Sigmoid colon (tissue), 7 donors: ENCODE results near the gene LRRC7. TPM values are rescaled to one million over a fixed set of nuclear protein-coding genes. Genes with fewer than 3 reads are reported as not detected.

Source experiments
- DNase-seq: peaks from one replicate; pipeline ENCODE4 v3.0.0-alpha.2; 2019
- H3K27ac ChIP-seq, 4 donors: fragments of 200-600 bp; sonication (generic); one replicate each; pipeline ENCODE4 v1.5.1; 2016 to 2019; ENCODE audit warnings: mild to moderate bottlenecking in 1 of 4
- H3K27me3 ChIP-seq, 3 donors: fragments of 200-600 bp; sonication (generic); one replicate each; pipeline ENCODE4 v1.5.1; 2019; ENCODE audit warnings: mild to moderate bottlenecking in 1 of 3
- H3K36me3 ChIP-seq, 4 donors: fragments of 200-600 bp; sonication (generic); one replicate each; pipeline ENCODE4 v1.5.1; 2016 to 2019
- H3K4me1 ChIP-seq, 4 donors: fragments of 200-600 bp; sonication (generic); one replicate each; pipeline ENCODE4 v1.5.1; 2017 to 2019
- H3K4me3 ChIP-seq, 4 donors: fragments of 200-600 bp; sonication (generic); one replicate each; pipeline ENCODE4 v1.5.1; 2017 to 2019; ENCODE audit warnings: mild to moderate bottlenecking in 2 of 4, moderate library complexity in 1 of 4
- H3K9me3 ChIP-seq, 4 donors: fragments of 200-600 bp in 3 of 4; sonication (generic) in 3 of 4; one replicate each; pipeline versions ENCODE4 v1.5.1 to v1.6.1; 2013 to 2019
- EP300 ChIP-seq, 4 donors: sonication (generic); formaldehyde crosslinking; IDR thresholded peaks; one replicate each; pipeline ENCODE4 v1.6.1; 2017; ENCODE audit warnings: antibody characterized with exemption in 4 of 4
- POLR2A ChIP-seq, 2 donors: fragments of 450-650 bp; IDR thresholded peaks; one replicate each; pipeline ENCODE4 v1.6.1; 2016; ENCODE audit warnings: antibody characterized with exemption in 2 of 2, mild to moderate bottlenecking in 2 of 2, moderate library complexity in 2 of 2
- POLR2AphosphoS5 ChIP-seq, 4 donors: sonication (generic); formaldehyde crosslinking; IDR thresholded peaks; one replicate each; pipeline ENCODE4 v1.6.1; 2017; ENCODE audit warnings: antibody characterized with exemption in 4 of 4
- WGBS, 2 donors: extraction: QIAGEN DNeasy Blood & Tissue Kit; methylation state at CpG; one replicate each; pipeline ENCODE4 v1.1.7; 2013; 5-methylcytosine and 5-hydroxymethylcytosine counted together
- intact Hi-C: fragments of 100-400 bp; cut with DNase I; formaldehyde crosslinking; loops from one replicate; pipeline ENCODE4 v1.15.1; 2023
- polyA plus RNA-seq, 3 donors: library from polyadenylated mRNA; stranded (reverse); fragments of 200-250 nt; gene quantifications; one replicate each; pipeline ENCODE4 v1.2.3, GENCODE V29; 2013
- total RNA-seq, 4 donors: library from RNA; depleted of rRNA; stranded (reverse); fragments of >200 nt; gene quantifications; one replicate each; pipeline ENCODE4 v1.1.0, GENCODE V29; 2016
- TF ChIP-seq, protein P1 (sequence below), 4 experiments: fragments of 450-650 bp in 3 of 4; fragments of 200-600 bp in 1 of 4; IDR thresholded peaks; one replicate each; pipeline ENCODE4 v1.5.1; 2016 to 2019; ENCODE audit warnings: antibody characterized with exemption in 4 of 4, mild to moderate bottlenecking in 3 of 4, moderate library complexity in 2 of 4
- donor health status: healthy with polysubstance abuse.
- donor health status: Bipolar disorder and iron deficiency.
- donor health status: healthy.

Gene LRRC7
- total and polyA plus RNA-seq, 7 donors = 0.16 to 1.9 (median 0.41) TPM; not detected in 2

DNA sequence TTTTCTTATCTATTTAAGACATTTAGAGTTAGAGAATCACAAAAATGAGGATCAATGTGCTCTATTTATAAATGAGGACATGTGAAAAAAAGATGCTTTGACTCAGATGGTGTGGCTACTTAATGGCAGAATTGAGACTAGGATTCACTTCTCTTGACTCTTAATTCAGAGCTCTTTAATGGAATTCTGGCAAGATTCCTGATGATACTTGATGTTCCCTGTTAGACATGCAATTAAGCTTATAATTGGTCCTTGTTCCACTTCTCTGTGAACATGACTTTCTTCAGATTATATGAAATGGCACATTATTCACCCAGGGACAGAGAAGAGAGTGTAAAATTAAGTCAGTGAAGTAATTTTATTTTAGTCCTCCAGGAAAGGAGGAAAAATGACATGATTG lies 165.3 kb downstream of the LRRC7 start:
- H3K4me1 ChIP-seq = no peaks in the 10 kb centered on the region
- no peak overlapping the region for H3K4me3 ChIP-seq
- intact Hi-C loops = loop anchor here (10.0 kb wide), 1 partner anchor 1268 kb away; no protein-coding TSS in a partner anchor
- no peaks in the 10 kb centered on the region for H3K9me3 ChIP-seq
- no peak for DNase-seq
- TF ChIP-seq POLR2AphosphoS5 (IDR thresholded peaks at IDR 0.05) = no peak
- TF ChIP-seq POLR2A (IDR thresholded peaks at IDR 0.05) = no peak
- no peak for TF ChIP-seq EP300 (IDR thresholded peaks at IDR 0.05)
- TF ChIP-seq, protein P1, sequence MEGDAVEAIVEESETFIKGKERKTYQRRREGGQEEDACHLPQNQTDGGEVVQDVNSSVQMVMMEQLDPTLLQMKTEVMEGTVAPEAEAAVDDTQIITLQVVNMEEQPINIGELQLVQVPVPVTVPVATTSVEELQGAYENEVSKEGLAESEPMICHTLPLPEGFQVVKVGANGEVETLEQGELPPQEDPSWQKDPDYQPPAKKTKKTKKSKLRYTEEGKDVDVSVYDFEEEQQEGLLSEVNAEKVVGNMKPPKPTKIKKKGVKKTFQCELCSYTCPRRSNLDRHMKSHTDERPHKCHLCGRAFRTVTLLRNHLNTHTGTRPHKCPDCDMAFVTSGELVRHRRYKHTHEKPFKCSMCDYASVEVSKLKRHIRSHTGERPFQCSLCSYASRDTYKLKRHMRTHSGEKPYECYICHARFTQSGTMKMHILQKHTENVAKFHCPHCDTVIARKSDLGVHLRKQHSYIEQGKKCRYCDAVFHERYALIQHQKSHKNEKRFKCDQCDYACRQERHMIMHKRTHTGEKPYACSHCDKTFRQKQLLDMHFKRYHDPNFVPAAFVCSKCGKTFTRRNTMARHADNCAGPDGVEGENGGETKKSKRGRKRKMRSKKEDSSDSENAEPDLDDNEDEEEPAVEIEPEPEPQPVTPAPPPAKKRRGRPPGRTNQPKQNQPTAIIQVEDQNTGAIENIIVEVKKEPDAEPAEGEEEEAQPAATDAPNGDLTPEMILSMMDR (IDR thresholded peaks at IDR 0.05) = no peak
- no peak overlapping the region for H3K27ac ChIP-seq
- no peaks in the 10 kb centered on the region for H3K27me3 ChIP-seq
- no peaks in the 10 kb centered on the region for H3K36me3 ChIP-seq

DNA sequence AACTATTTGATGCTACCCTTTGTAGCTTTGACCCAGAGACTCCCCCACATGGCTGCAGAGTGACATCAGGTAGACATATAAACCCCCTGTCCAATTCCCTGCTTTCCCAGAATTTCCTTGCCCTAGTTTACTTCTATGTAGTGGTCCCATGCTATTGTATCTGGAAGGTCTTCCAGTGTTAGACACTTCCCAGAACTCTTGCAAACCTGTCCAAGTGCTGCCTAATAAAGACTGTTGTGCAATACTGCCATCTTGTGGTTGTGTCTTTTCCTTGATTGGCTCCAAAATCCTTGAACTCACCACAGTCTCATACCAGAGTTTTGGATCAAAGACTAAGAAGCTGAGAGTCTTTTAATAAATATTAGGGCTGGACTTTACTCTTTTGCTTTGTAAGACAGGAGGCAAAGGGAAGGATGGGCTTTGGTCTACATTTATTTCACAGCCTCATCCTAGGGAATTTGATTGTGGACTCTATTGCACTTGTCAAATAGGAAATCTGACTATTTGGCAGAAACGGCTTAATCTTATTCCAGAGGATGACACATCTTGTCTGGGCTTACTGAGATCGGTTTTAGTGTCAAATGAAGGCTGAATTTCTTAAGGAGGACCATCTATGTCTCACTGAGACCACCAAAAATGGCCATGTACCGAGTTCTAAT lies 169.9 kb downstream of the LRRC7 start:
- H3K36me3 ChIP-seq = no peaks in the 10 kb centered on the region
- intact Hi-C loops = loop anchor here (2.0 to 10.0 kb wide), 2 partner anchors 1137 to 1273 kb away; no protein-coding TSS in a partner anchor
- H3K9me3 ChIP-seq = no peaks in the 10 kb centered on the region
- TF ChIP-seq EP300 (IDR thresholded peaks at IDR 0.05) = no peak
- TF ChIP-seq, protein P1 (IDR thresholded peaks at IDR 0.05) = peak in 3 of 4 experiments; percentile 41 to 57 (median 41)
- 39 to 51% methylated on average over 3 of the region's 3 CpGs for WGBS, 2 donors
- no peak for DNase-seq
- no peaks in the 10 kb centered on the region for H3K4me1 ChIP-seq
- no peaks in the 10 kb centered on the region for H3K27me3 ChIP-seq
- no peak overlapping the region for H3K4me3 ChIP-seq
- H3K27ac ChIP-seq = no peak overlapping the region

DNA sequence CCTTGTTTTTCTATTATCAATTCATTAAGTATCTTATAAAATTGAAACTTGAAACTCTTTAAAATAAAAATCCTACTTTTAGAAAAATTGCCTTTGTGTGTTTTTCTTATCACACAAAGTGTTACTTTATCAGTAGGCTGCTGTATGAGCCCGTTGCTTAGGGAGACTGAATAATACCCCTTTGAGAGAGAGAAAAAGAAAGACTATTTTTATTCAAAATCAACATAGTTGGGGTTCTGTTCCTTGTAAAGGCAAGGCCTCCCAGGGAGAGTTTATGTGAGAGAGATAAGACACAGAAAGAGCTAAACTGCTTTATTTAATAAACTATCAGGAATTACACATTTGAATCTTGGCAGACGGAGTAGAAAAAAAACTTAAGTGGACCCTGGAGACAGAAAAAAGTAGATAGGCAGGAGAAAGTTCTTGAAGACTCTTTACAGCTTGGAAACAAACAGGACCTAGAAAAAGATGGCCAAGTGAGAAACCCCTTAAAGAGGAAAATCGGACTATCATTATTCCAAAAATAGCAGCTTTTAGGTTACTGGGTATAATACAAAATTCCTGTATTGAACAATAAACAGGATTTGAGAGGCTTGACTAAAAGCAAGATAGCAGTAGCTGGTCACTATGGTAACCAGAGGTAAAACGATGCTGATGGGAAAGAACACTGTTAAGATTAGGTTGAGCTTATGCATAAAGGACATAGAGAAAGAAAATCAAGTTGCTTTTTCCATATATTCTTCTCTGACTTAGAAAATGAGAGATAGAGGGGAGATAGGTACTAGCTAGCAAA lies 170.9 kb downstream of the LRRC7 start:
- no peak overlapping the region for H3K4me3 ChIP-seq
- no peak for DNase-seq
- no peaks in the 10 kb centered on the region for H3K27me3 ChIP-seq
- no peak for TF ChIP-seq POLR2AphosphoS5 (IDR thresholded peaks at IDR 0.05)
- TF ChIP-seq, protein P1 (IDR thresholded peaks at IDR 0.05) = no peak
- TF ChIP-seq EP300 (IDR thresholded peaks at IDR 0.05) = no peak
- no peak for TF ChIP-seq POLR2A (IDR thresholded peaks at IDR 0.05)
- WGBS, 2 donors = 43 to 53% methylated on average over 4 of the region's 4 CpGs
- H3K36me3 ChIP-seq = no peaks in the 10 kb centered on the region
- intact Hi-C loops = loop anchor here (10.0 kb wide), 1 partner anchor 1274 kb away; no protein-coding TSS in a partner anchor
- H3K9me3 ChIP-seq = no peaks in the 10 kb centered on the region
- H3K27ac ChIP-seq = no peak overlapping the region
- no peaks in the 10 kb centered on the region for H3K4me1 ChIP-seq

DNA sequence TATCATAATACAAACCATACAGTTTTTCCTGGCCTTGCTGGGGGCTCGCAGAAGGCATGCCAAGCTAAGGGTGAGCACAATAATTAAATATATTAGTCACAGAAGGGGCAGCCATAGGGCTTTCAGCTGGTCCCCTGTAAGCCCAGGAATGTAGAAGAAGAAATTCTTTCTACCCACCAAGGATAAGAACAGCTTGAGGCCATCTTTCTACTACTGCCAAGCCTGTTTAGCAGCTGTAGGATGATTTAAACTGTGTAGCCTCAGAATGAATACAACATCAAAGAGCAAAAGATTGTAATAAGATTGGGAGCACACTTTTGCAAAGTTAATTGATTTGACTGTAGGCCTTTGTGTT lies 171.5 kb downstream of the LRRC7 start:
- no peak overlapping the region for H3K27ac ChIP-seq
- H3K9me3 ChIP-seq = no peaks in the 10 kb centered on the region
- H3K4me1 ChIP-seq = no peaks in the 10 kb centered on the region
- WGBS, 2 donors = 70 to 86% methylated on average over 1 of the region's 1 CpG
- no peaks in the 10 kb centered on the region for H3K36me3 ChIP-seq
- no peak for TF ChIP-seq POLR2AphosphoS5 (IDR thresholded peaks at IDR 0.05)
- TF ChIP-seq, protein P1 (IDR thresholded peaks at IDR 0.05) = no peak
- intact Hi-C loops = loop anchor here (10.0 kb wide), 1 partner anchor 1274 kb away; no protein-coding TSS in a partner anchor
- no peaks in the 10 kb centered on the region for H3K27me3 ChIP-seq
- H3K4me3 ChIP-seq = no peak overlapping the region
- DNase-seq = no peak
